GM23248 (cell line): Measurements from ENCODE around the gene UBE3D.

Experiments
- EZH2 ChIP-seq: fragments of 200-600 bp; sonication (generic); IDR thresholded peaks from 2 replicates; pipeline ENCODE4 v1.6.1; 2018; ENCODE audit warnings: antibody characterized with exemption, mild to moderate bottlenecking; ENCODE audit not compliant: insufficient read depth, poor library complexity, severe bottlenecking
- EZH2phosphoT487 ChIP-seq: fragments of 200-600 bp; sonication (generic); IDR thresholded peaks from 2 replicates; pipeline ENCODE4 v1.6.1; 2018; ENCODE audit warnings: antibody characterized with exemption, moderate library complexity, mild to moderate bottlenecking, low read depth; ENCODE audit not compliant: insufficient read depth

DNA sequence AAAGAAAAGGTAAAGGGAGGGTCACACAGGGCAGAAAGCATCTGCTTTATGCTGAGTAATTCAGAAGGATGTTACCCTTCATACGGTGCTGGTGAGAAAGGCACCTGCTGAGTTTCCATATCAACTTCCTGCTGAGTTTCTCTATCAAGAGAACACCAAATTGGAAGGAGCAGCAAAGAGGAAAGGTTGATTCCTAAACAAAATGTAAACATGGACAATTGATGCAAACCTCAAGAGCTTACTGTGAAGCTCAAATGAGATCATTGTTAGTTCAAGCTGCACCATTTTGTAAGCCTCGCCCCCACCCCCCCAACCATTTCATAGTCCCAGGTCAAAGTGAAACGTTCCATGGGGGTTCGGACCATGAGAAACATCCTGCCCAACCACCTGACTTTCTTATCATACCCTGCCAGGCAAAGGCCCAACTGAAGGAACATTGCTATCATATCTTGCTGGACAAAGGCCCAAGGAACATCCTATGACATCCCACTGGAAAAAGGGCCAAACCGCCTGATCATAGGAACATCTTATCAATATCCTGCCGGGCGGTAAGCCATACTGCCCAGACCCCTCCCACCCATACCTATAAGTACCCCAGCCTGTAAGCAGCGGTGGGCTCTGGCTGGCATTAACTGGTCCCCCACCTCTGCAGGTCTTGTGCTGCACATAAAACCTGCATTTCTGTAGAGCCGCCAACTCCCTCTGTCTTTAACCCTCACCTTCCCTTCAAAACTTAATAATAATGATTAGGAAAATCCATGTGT, 171.6 kb downstream of the UBE3D start:
- TF ChIP-seq EZH2phosphoT487: no peak
- no peak for TF ChIP-seq EZH2
